GM12878 (cell line): Measurements from ENCODE around the gene COL21A1. TPM values are rescaled to one million over a fixed set of nuclear protein-coding genes. Genes with fewer than 3 reads are reported as not detected.

Experiments
- ATAC-seq: fragments of 200-7000 bp; cut with Tn5 transposase; 3 replicates; pipeline ENCODE4 v1.9.1; 2020; ENCODE audit warnings: mild to moderate bottlenecking, moderate library complexity
- BruUV-seq: library from RNA; stranded (reverse); fragments of 400-500 nt; replicated peaks from 2 replicates; lab custom pipeline; 2021; lab: Mats Ljungman, UMichigan
- CTCF ChIA-PET: fragments of 300-600 bp; sonication (Branson Sonifier 250); formaldehyde crosslinking; extraction: SDS; loops from one replicate; lab custom pipeline; 2021; ENCODE audit warnings: inconsistent platforms; lab: Yijun Ruan, JAX
- POLR2A ChIA-PET: fragments of 350-600 bp; formaldehyde crosslinking; extraction: SDS; loops from one replicate; lab custom pipeline; 2021; ENCODE audit warnings: inconsistent platforms; lab: Charles Lee
- RAD21 ChIA-PET: fragments of 300-600 bp; sonication (Branson Sonifier 250); formaldehyde crosslinking; loops from one replicate; lab custom pipeline; 2023; ENCODE audit warnings: antibody characterized with exemption; ENCODE audit not compliant: unreplicated experiment; lab: Charles Lee
- SMC1A ChIA-PET: fragments of 300-600 bp; sonication (Branson Sonifier 250); formaldehyde crosslinking; loops from one replicate; lab custom pipeline; 2023; ENCODE audit not compliant: unreplicated experiment, uncharacterized antibody; lab: Charles Lee
- DNase-seq: peaks from one replicate; pipeline ENCODE4 v3.0.0-alpha.2; 2011; ENCODE audit warnings: low read depth, low spot score
- FAIRE-seq: peaks from 3 replicates; lab custom pipeline; 2011; peaks lifted over from hg19 to GRCh38; lab: Jason Lieb, UNC
- H2AFZ ChIP-seq: 2 replicates; pipeline ENCODE4 v1.6.0; 2011; ENCODE audit warnings: low read depth, low read length, control low read depth; ENCODE audit not compliant: control insufficient read depth
- H3K27ac ChIP-seq: 2 replicates; pipeline ENCODE4 v1.5.1; 2011; ENCODE audit warnings: control low read depth; ENCODE audit not compliant: control insufficient read depth, insufficient read depth
- H3K27me3 ChIP-seq, 2 experiments: replicated peaks in 1 of 2; 2 replicates each; pipeline versions ENCODE4 v1.6.0 to v1.6.1; 2011; ENCODE audit warnings: low read length in 1 of 2; ENCODE audit not compliant: control insufficient read depth in 2 of 2, insufficient read depth in 2 of 2
- H3K36me3 ChIP-seq, 2 experiments: 2 replicates each; pipeline ENCODE4 v1.5.1; 2011; ENCODE audit warnings: low read length in 1 of 2; ENCODE audit not compliant: control insufficient read depth in 2 of 2, insufficient read depth in 2 of 2
- H3K4me1 ChIP-seq: 2 replicates; pipeline ENCODE4 v1.6.1; 2011; ENCODE audit warnings: mild to moderate bottlenecking, low read length, moderate library complexity, mixed read lengths; ENCODE audit not compliant: control insufficient read depth, insufficient read depth
- H3K4me2 ChIP-seq: 2 replicates; pipeline ENCODE4 v1.6.0; 2011; ENCODE audit warnings: control low read depth; ENCODE audit not compliant: control insufficient read depth, insufficient read depth
- H3K4me3 ChIP-seq: fragments of 200-600 bp; sonication (generic); 2 replicates; pipeline ENCODE4 v1.5.1; 2016
- H3K79me2 ChIP-seq: 2 replicates; pipeline ENCODE4 v1.6.0; 2011; ENCODE audit warnings: low read length; ENCODE audit not compliant: control insufficient read depth, insufficient read depth
- H3K9ac ChIP-seq: 2 replicates; pipeline ENCODE4 v1.8.0; 2011; ENCODE audit warnings: low read length, control low read depth, mixed read lengths; ENCODE audit not compliant: control insufficient read depth, insufficient read depth
- H3K9me3 ChIP-seq: replicated peaks from 3 replicates; pipeline ENCODE4 v1.5.1; 2011; ENCODE audit warnings: mild to moderate bottlenecking, low read length; ENCODE audit not compliant: control insufficient read depth, insufficient read depth
- H4K20me1 ChIP-seq: 2 replicates; pipeline ENCODE4 v1.6.0; 2011; ENCODE audit not compliant: control insufficient read depth, insufficient read depth
- CBFB ChIP-seq: IDR thresholded peaks from 2 replicates; pipeline ENCODE4 v1.6.1; 2016; ENCODE audit warnings: antibody characterized with exemption, low read depth
- KLF5 ChIP-seq: fragments of 450-650 bp; IDR thresholded peaks from 2 replicates; pipeline ENCODE4 v1.6.1; 2014; ENCODE audit warnings: mild to moderate bottlenecking; ENCODE audit not compliant: partially characterized antibody
- RAD51 ChIP-seq: fragments of 450-650 bp; IDR thresholded peaks from 2 replicates; pipeline ENCODE4 v1.6.1; 2016; ENCODE audit warnings: moderate library complexity, mild to moderate bottlenecking, inconsistent platforms
- SPI1 ChIP-seq: IDR thresholded peaks from 2 replicates; pipeline ENCODE4 v1.6.1; 2011; ENCODE audit warnings: low read depth, mild to moderate bottlenecking, low read length, moderate library complexity, borderline replicate concordance; ENCODE audit not compliant: insufficient read depth
- SRF ChIP-seq, 2 experiments: IDR thresholded peaks; 2 replicates each; pipeline ENCODE4 v1.6.1; 2011; ENCODE audit warnings: low read depth in 2 of 2, low read length in 2 of 2, mild to moderate bottlenecking in 1 of 2, moderate library complexity in 1 of 2
- WGBS: methylation state at CpG from one replicate; pipeline ENCODE4 v1.1.6; 2016; ENCODE audit warnings: low lambda C conversion rate; ENCODE audit not compliant: insufficient replicate concordance, insufficient coverage; ENCODE audit errors: missing lambda C conversion rate; 5-methylcytosine and 5-hydroxymethylcytosine counted together
- in situ Hi-C: fragments of 300-500 bp; cut with MboI; formaldehyde crosslinking; loops from 9 replicates; pipeline ENCODE4 v1.14.3; 2018; ENCODE audit warnings: mixed read lengths
- intact Hi-C: fragments of 100-400 bp; cut with micrococcal nuclease; formaldehyde crosslinking; loops from one replicate; pipeline ENCODE4 v1.14.2; 2022; ENCODE audit not compliant: unreplicated experiment
- polyA plus RNA-seq, 11 experiments: library from polyadenylated mRNA; depleted of rRNA in 4 of 11; unstranded in 6 of 11; stranded (reverse) in 5 of 11; fragments of >200 nt; fragmentation: Nextera tagmentation in 4 of 11; fragmentation: Illumina TruSeq in 1 of 11; extraction: Ambion mirVana in 4 of 11; extraction: Trizol in 1 of 11; gene quantifications; 1 replicate in 1 of 11; 2 replicates in 10 of 11; pipeline versions ENCODE4 v1.2.1 to v1.2.3, GENCODE V29; 2011 to 2016; ENCODE audit warnings: inconsistent platforms in 2 of 11, missing spikeins in 2 of 11, low read depth in 1 of 11
- total RNA-seq, 4 experiments: library from RNA; depleted of rRNA in 3 of 4; stranded (reverse); fragments of >200 nt in 3 of 4; fragmentation: Illumina TruSeq in 1 of 4; extraction: Trizol in 1 of 4; gene quantifications; 2 replicates each; pipeline versions ENCODE4 v1.2.1 to v1.2.3, GENCODE V29; 2013 to 2021
- TF ChIP-seq, protein P1 (sequence below): IDR thresholded peaks from 2 replicates; pipeline ENCODE4 v1.6.1; 2011; ENCODE audit warnings: borderline replicate concordance, low read depth, mild to moderate bottlenecking, moderate library complexity, mixed read lengths, low read length; ENCODE audit not compliant: insufficient read depth; ENCODE audit errors: extremely low read length
- TF ChIP-seq, protein P2 (sequence below): fragments of 450-650 bp; IDR thresholded peaks from 2 replicates; pipeline ENCODE4 v1.6.1; 2016; ENCODE audit warnings: mild to moderate bottlenecking

The COL21A1 gene
- total and polyA plus RNA-seq, 10 of the 15 experiments (the other 5 are each of a cell fraction or from before 2014, with no cell fraction given), result 0.10 TPM; not detected in 9

DNA sequence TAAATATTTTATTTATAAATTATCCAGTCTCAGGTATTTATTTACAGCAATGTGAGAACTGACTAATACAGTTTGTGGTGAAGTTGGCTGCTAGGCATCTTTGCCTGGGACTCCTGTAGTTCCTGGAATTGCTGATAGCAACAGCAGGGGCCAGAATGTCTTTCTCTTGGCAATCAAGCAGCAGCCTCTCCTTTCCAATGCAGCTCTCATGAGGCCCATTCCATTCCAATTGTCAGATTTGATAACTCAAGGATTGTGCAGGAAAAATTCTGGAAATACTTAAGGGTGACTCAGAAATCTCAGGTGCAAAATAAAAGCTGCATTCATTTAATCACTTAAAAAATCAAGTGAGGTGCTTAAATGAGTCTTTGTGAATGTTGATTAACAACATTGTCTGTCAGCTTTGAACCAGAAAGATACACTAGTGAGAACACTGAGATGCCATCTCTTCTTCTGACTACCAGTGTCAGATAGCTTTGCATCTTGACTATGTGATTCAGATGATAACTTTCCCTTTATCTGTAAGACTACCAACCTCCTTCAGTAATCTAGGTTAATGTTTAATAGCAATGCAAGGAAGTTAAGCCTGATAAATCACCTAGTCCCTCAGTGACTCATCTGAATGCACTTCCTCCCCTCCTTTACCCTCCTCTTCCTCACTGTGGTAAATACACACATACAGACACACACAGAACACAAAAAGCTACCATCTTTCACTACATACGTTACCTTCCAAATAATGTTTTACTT is 32.1 kb upstream of the COL21A1 start:
- WGBS, result 6% methylated on average over 1 of the region's 1 CpG

More for the DNA sequence above, 32.1 kb upstream of the COL21A1 start:
- H3K79me2 ChIP-seq, result no peaks in the 10 kb centered on the region
- H4K20me1 ChIP-seq, result no peaks in the 10 kb centered on the region
- TF ChIP-seq, protein P1, sequence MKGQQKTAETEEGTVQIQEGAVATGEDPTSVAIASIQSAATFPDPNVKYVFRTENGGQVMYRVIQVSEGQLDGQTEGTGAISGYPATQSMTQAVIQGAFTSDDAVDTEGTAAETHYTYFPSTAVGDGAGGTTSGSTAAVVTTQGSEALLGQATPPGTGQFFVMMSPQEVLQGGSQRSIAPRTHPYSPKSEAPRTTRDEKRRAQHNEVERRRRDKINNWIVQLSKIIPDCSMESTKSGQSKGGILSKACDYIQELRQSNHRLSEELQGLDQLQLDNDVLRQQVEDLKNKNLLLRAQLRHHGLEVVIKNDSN, result no peak
- TF ChIP-seq, protein P2, sequence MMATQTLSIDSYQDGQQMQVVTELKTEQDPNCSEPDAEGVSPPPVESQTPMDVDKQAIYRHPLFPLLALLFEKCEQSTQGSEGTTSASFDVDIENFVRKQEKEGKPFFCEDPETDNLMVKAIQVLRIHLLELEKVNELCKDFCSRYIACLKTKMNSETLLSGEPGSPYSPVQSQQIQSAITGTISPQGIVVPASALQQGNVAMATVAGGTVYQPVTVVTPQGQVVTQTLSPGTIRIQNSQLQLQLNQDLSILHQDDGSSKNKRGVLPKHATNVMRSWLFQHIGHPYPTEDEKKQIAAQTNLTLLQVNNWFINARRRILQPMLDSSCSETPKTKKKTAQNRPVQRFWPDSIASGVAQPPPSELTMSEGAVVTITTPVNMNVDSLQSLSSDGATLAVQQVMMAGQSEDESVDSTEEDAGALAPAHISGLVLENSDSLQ, result no peak
- TF ChIP-seq SPI1 (no peak), CBFB (no peak), RAD51 (no peak), SRF (IDR thresholded peaks at IDR 0.05; ENCODE audit: low read depth in 2 of 2, low read length in 2 of 2) (no peak), KLF5 (no peak)
- H3K36me3 ChIP-seq, result no peaks in the 10 kb centered on the region
- intact Hi-C loops (no loop called here), in situ Hi-C loops (no loop called here)
- FAIRE-seq (no peak), DNase-seq (no peak), ATAC-seq (peak; percentile 21; the same call in 2 of the 3 replicates)
- ChIA-PET RAD21 (interaction anchor here (1.2 kb wide), 1 partner anchor 14 kb away, joined by 3 read pairs; no protein-coding TSS in a partner anchor), CTCF (interaction anchor here (0.8 to 1.3 kb wide), 2 partner anchors 29 to 35 kb away, joined by 3 to 4 read pairs; no protein-coding TSS in a partner anchor), POLR2A (no interaction called here), SMC1A (interaction anchor here (1.0 kb wide), 2 partner anchors 9 to 26 kb away, joined by 3 read pairs; no protein-coding TSS in a partner anchor)
- BruUV-seq, result no TSS peak
- no peak overlapping the region for H3K27ac ChIP-seq
- no peaks in the 10 kb centered on the region for H3K27me3 ChIP-seq
- H3K4me1 ChIP-seq, result no peaks in the 10 kb centered on the region
- H3K4me3 ChIP-seq, result no peak overlapping the region
- no peak overlapping the region for H2AFZ ChIP-seq
- no peaks in the 10 kb centered on the region for H3K9me3 ChIP-seq
- no peak overlapping the region for H3K9ac ChIP-seq
- H3K4me2 ChIP-seq, result no peak overlapping the region
